ENCODE measurements around the gene FAM180B.
A peak's percentile ranks its signal among the peaks of the same experiment; 100 is the strongest.
"Not testable (repeated sequence)": the region's sequence is repeated elsewhere in the genome, so short reads cannot be mapped to it uniquely, and the experiment has no call there.

Gene FAM180B

GRCh38 chr11:47586098-47586855 is at the start of gene FAM180B:
FAM180B (plus strand) TSS chr11:47586678; CDS start chr11:47586769, 91 bp downstream.
- no peak for DNase-seq (ENCODE audit: low read depth in 2 of 2)

- DNase-seq (ENCODE audit: low read depth in 2 of 2) = no peak
Measured at GRCh38 chr11:47536915-47537314, 49.6 kb upstream of the FAM180B start.

GRCh38 chr11:47538741-47539565 is 47.5 kb upstream of the FAM180B start:
- DNase-seq (ENCODE audit: low read depth in 2 of 2) = no peak

- no peak for DNase-seq (ENCODE audit: low read depth in 2 of 2)
Measured at GRCh38 chr11:47539681-47540039, 46.8 kb upstream of the FAM180B start.

GRCh38 chr11:47541070-47541469 is 45.4 kb upstream of the FAM180B start:
- no peak for DNase-seq (ENCODE audit: low read depth in 2 of 2)

- DNase-seq (ENCODE audit: low read depth in 2 of 2) = no peak
Measured at GRCh38 chr11:47545298-47545697, 41.2 kb upstream of the FAM180B start.

- DNase-seq (ENCODE audit: low read depth in 2 of 2) = not testable (repeated sequence)
Measured at GRCh38 chr11:47546274-47546673, 40.2 kb upstream of the FAM180B start.

GRCh38 chr11:47550288-47551047 is 36.0 kb upstream of the FAM180B start:
- no peak for DNase-seq (ENCODE audit: low read depth in 2 of 2)

GRCh38 chr11:47551086-47551485 is 35.4 kb upstream of the FAM180B start:
- no peak for DNase-seq (ENCODE audit: low read depth in 2 of 2)

- DNase-seq (ENCODE audit: low read depth in 2 of 2) = peak in 1 of 2 donors; percentile 22
Measured at GRCh38 chr11:47552056-47552565, 34.4 kb upstream of the FAM180B start.

- DNase-seq (ENCODE audit: low read depth in 2 of 2) = peak; percentile 84 to 90
Measured at GRCh38 chr11:47552566-47553405, 33.7 kb upstream of the FAM180B start, which contains the start of gene CELF1. CELF1 (minus strand) TSS chr11:47553132; CDS start chr11:47499523, 53,609 bp downstream.

GRCh38 chr11:47553406-47553743 is 33.1 kb upstream of the FAM180B start:
- DNase-seq (ENCODE audit: low read depth in 2 of 2) = no peak

- DNase-seq (ENCODE audit: low read depth in 2 of 2) = not testable (repeated sequence)
Measured at GRCh38 chr11:47557004-47557403, 29.5 kb upstream of the FAM180B start.

- no peak for DNase-seq (ENCODE audit: low read depth in 2 of 2)
Measured at GRCh38 chr11:47558695-47559094, 27.8 kb upstream of the FAM180B start.

- DNase-seq (ENCODE audit: low read depth in 2 of 2) = no peak
Measured at GRCh38 chr11:47560426-47560825, 26.1 kb upstream of the FAM180B start.

- DNase-seq (ENCODE audit: low read depth in 2 of 2) = not testable (repeated sequence)
Measured at GRCh38 chr11:47562393-47562792, 24.1 kb upstream of the FAM180B start.

GRCh38 chr11:47564366-47564765 is 22.1 kb upstream of the FAM180B start:
- not testable (repeated sequence) for DNase-seq (ENCODE audit: low read depth in 2 of 2)

GRCh38 chr11:47564933-47565339 is 21.5 kb upstream of the FAM180B start:
- no peak for DNase-seq (ENCODE audit: low read depth in 2 of 2)

- peak in 1 of 2 donors; percentile 59 for DNase-seq (ENCODE audit: low read depth in 2 of 2)
Measured at GRCh38 chr11:47565340-47566148, 20.9 kb upstream of the FAM180B start, which contains the start of gene PTPMT1. PTPMT1 (plus strand) TSS chr11:47565599; CDS start chr11:47565623, 24 bp downstream.

GRCh38 chr11:47566149-47566698 is 20.3 kb upstream of the FAM180B start:
- DNase-seq (ENCODE audit: low read depth in 2 of 2) = peak in 1 of 2 donors; percentile 7
